Liver (tissue), 9 donors: ENCODE measurements around the gene SMPD1. TPM values are rescaled to one million over a fixed set of nuclear protein-coding genes. Genes with fewer than 3 reads are reported as not detected.

Experiments
- DNase-seq: peaks from one replicate; pipeline ENCODE4 v3.0.0-alpha.2; 2017; ENCODE audit warnings: low spot score
- H3K27ac ChIP-seq, 2 donors: one replicate each; pipeline ENCODE4 v1.7.0; 2013; ENCODE audit warnings: inconsistent platforms in 2 of 2, low read length in 2 of 2, control low read depth in 1 of 2, low read depth in 1 of 2, mild to moderate bottlenecking in 1 of 2
- H3K27me3 ChIP-seq, 4 donors: one replicate each; pipeline versions ENCODE4 v1.6.1 to v1.7.0; 2013; ENCODE audit warnings: low read length in 3 of 4, inconsistent platforms in 1 of 4, mild to moderate bottlenecking in 1 of 4, moderate library complexity in 1 of 4; ENCODE audit not compliant: control insufficient read depth in 4 of 4, insufficient read depth in 4 of 4
- H3K36me3 ChIP-seq, 4 donors: one replicate each; pipeline versions ENCODE4 v1.6.1 to v1.7.0; 2013; ENCODE audit warnings: low read length in 3 of 4, mild to moderate bottlenecking in 3 of 4, low read depth in 1 of 4, moderate library complexity in 1 of 4; ENCODE audit not compliant: control insufficient read depth in 4 of 4, insufficient read depth in 3 of 4
- H3K4me1 ChIP-seq, 4 donors: one replicate each; pipeline versions ENCODE4 v1.6.1 to v1.7.0; 2013; ENCODE audit warnings: low read length in 3 of 4, mild to moderate bottlenecking in 3 of 4, moderate library complexity in 1 of 4; ENCODE audit not compliant: control insufficient read depth in 4 of 4, insufficient read depth in 4 of 4
- H3K4me3 ChIP-seq, 3 donors: one replicate each; pipeline versions ENCODE4 v1.6.1 to v1.7.0; 2013; ENCODE audit warnings: low read length in 3 of 3, control low read depth in 1 of 3, low read depth in 1 of 3, mild to moderate bottlenecking in 1 of 3
- H3K9ac ChIP-seq, 2 donors: one replicate each; pipeline ENCODE4 v1.7.0; 2013; ENCODE audit warnings: low read length in 2 of 2, mild to moderate bottlenecking in 2 of 2, moderate library complexity in 2 of 2, control low read depth in 1 of 2, low read depth in 1 of 2
- H3K9me3 ChIP-seq, 4 donors: one replicate each; pipeline versions ENCODE4 v1.6.1 to v1.7.0; 2013; ENCODE audit warnings: low read length in 3 of 4; ENCODE audit not compliant: control insufficient read depth in 4 of 4
- EGR1 ChIP-seq, 2 donors: IDR thresholded peaks; 2 replicates each; pipeline ENCODE4 v1.6.1; 2016 to 2018; ENCODE audit warnings: antibody characterized with exemption in 2 of 2, low read depth in 2 of 2
- FOXA1 ChIP-seq: IDR thresholded peaks from 2 replicates; pipeline ENCODE4 v1.6.1; 2016; ENCODE audit warnings: antibody characterized with exemption
- FOXA2 ChIP-seq: IDR thresholded peaks from 2 replicates; pipeline ENCODE4 v1.6.1; 2016; ENCODE audit warnings: antibody characterized with exemption
- GABPA ChIP-seq, 2 donors: IDR thresholded peaks in 1 of 2; conservative IDR thresholded peaks in 1 of 2; 2 replicates each; pipeline ENCODE4 v1.6.1; 2016; ENCODE audit warnings: antibody characterized with exemption in 2 of 2, mild to moderate bottlenecking in 1 of 2, moderate library complexity in 1 of 2
- HNF4A ChIP-seq, 2 donors: conservative IDR thresholded peaks; 2 replicates each; pipeline ENCODE4 v1.6.1; 2016; ENCODE audit warnings: antibody characterized with exemption in 2 of 2, mild to moderate bottlenecking in 2 of 2
- HNF4G ChIP-seq: IDR thresholded peaks from 2 replicates; pipeline ENCODE4 v1.6.1; 2016; ENCODE audit warnings: antibody characterized with exemption
- JUND ChIP-seq, 2 donors: IDR thresholded peaks; 2 replicates each; pipeline ENCODE4 v1.6.1; 2016; ENCODE audit warnings: antibody characterized with exemption in 2 of 2
- NR2F2 ChIP-seq: IDR thresholded peaks from 2 replicates; pipeline ENCODE4 v1.6.1; 2016; ENCODE audit warnings: antibody characterized with exemption
- RAD21 ChIP-seq, 2 donors: IDR thresholded peaks; 2 replicates each; pipeline ENCODE4 v1.6.1; 2016; ENCODE audit warnings: antibody characterized with exemption in 2 of 2, mild to moderate bottlenecking in 2 of 2
- RXRA ChIP-seq, 2 donors: IDR thresholded peaks; 2 replicates each; pipeline ENCODE4 v1.6.1; 2017 to 2018; ENCODE audit warnings: antibody characterized with exemption in 2 of 2, mild to moderate bottlenecking in 1 of 2
- SP1 ChIP-seq: IDR thresholded peaks from 2 replicates; pipeline ENCODE4 v1.6.1; 2018; ENCODE audit warnings: antibody characterized with exemption, mild to moderate bottlenecking
- TAF1 ChIP-seq: conservative IDR thresholded peaks from 2 replicates; pipeline ENCODE4 v1.6.1; 2016; ENCODE audit warnings: antibody characterized with exemption, mild to moderate bottlenecking
- WGBS: extraction: QIAGEN DNeasy Blood & Tissue Kit; methylation state at CpG from one replicate; pipeline ENCODE4 v1.1.7; 2013; 5-methylcytosine and 5-hydroxymethylcytosine counted together
- polyA plus RNA-seq, 2 donors: library from polyadenylated mRNA; stranded (reverse) in 1 of 2; unstranded in 1 of 2; fragments of 200-250 nt in 1 of 2; fragments of >200 nt in 1 of 2; fragmentation: Nextera tagmentation in 1 of 2; extraction: Ambion mirVana in 1 of 2; gene quantifications; one replicate each; pipeline versions ENCODE4 v1.2.1 to v1.2.3, GENCODE V29; 2013 to 2015
- total RNA-seq, 2 donors: library from RNA; depleted of rRNA; stranded (reverse); fragments of >200 nt; gene quantifications; one replicate each; pipeline ENCODE4 v1.2.3, GENCODE V29; 2014
- TF ChIP-seq, protein P1 (sequence below): IDR thresholded peaks from 2 replicates; pipeline ENCODE4 v1.6.1; 2016; ENCODE audit warnings: antibody characterized with exemption, mild to moderate bottlenecking
- TF ChIP-seq, protein P2 (sequence below): IDR thresholded peaks from 2 replicates; pipeline ENCODE4 v1.6.1; 2016; ENCODE audit warnings: antibody characterized with exemption
- TF ChIP-seq, protein P3 (sequence below): IDR thresholded peaks from 2 replicates; pipeline ENCODE4 v1.6.1; 2016; ENCODE audit warnings: antibody characterized with exemption
- TF ChIP-seq, protein P4 (sequence below): fragments of 150-350 bp; IDR thresholded peaks from 2 replicates; pipeline ENCODE4 v1.5.1; 2017; ENCODE audit warnings: improper control_type of control experiment, low read depth, low read length; ENCODE audit not compliant: missing input control
- TF ChIP-seq, protein P5 (sequence below): IDR thresholded peaks from 2 replicates; pipeline ENCODE4 v1.6.1; 2016; ENCODE audit warnings: antibody characterized with exemption
- donor health status: healthy.
- donor health status: healthy.
- donor health status: healthy.
- donor health status: healthy.
- donor health status: healthy.

SMPD1 gene
- total and polyA plus RNA-seq, 4 donors, result 15.4 to 91.6 (median 45.4) TPM

DNA sequence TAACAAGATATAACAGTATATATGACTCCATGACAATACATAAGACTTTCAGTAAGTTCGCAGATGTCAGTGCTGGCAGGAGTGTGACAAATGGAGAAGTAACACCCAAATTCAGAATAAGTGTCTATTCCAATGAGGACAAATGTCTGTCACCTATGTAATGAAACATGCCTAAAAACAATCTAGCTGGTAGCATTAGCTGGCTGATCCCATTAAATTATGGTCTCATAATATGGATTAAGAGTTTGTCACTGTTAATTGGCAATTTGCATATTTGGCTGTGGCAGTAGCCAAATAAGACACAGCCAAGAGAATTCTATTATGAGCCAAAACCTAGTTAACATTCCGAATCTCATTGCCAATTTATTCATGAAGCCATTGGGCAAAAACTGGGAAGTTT is 39.8 kb upstream of the SMPD1 start:
- no peak for TF ChIP-seq NR2F2
- TF ChIP-seq, protein P1, sequence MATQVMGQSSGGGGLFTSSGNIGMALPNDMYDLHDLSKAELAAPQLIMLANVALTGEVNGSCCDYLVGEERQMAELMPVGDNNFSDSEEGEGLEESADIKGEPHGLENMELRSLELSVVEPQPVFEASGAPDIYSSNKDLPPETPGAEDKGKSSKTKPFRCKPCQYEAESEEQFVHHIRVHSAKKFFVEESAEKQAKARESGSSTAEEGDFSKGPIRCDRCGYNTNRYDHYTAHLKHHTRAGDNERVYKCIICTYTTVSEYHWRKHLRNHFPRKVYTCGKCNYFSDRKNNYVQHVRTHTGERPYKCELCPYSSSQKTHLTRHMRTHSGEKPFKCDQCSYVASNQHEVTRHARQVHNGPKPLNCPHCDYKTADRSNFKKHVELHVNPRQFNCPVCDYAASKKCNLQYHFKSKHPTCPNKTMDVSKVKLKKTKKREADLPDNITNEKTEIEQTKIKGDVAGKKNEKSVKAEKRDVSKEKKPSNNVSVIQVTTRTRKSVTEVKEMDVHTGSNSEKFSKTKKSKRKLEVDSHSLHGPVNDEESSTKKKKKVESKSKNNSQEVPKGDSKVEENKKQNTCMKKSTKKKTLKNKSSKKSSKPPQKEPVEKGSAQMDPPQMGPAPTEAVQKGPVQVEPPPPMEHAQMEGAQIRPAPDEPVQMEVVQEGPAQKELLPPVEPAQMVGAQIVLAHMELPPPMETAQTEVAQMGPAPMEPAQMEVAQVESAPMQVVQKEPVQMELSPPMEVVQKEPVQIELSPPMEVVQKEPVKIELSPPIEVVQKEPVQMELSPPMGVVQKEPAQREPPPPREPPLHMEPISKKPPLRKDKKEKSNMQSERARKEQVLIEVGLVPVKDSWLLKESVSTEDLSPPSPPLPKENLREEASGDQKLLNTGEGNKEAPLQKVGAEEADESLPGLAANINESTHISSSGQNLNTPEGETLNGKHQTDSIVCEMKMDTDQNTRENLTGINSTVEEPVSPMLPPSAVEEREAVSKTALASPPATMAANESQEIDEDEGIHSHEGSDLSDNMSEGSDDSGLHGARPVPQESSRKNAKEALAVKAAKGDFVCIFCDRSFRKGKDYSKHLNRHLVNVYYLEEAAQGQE, result no peak
- TF ChIP-seq, protein P2, sequence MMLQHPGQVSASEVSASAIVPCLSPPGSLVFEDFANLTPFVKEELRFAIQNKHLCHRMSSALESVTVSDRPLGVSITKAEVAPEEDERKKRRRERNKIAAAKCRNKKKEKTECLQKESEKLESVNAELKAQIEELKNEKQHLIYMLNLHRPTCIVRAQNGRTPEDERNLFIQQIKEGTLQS, result no peak
- no peak for TF ChIP-seq HNF4G
- TF ChIP-seq, protein P3, sequence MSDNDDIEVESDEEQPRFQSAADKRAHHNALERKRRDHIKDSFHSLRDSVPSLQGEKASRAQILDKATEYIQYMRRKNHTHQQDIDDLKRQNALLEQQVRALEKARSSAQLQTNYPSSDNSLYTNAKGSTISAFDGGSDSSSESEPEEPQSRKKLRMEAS, result no peak
- TF ChIP-seq SP1, result no peak
- no peak for TF ChIP-seq FOXA1
- TF ChIP-seq, protein P4, sequence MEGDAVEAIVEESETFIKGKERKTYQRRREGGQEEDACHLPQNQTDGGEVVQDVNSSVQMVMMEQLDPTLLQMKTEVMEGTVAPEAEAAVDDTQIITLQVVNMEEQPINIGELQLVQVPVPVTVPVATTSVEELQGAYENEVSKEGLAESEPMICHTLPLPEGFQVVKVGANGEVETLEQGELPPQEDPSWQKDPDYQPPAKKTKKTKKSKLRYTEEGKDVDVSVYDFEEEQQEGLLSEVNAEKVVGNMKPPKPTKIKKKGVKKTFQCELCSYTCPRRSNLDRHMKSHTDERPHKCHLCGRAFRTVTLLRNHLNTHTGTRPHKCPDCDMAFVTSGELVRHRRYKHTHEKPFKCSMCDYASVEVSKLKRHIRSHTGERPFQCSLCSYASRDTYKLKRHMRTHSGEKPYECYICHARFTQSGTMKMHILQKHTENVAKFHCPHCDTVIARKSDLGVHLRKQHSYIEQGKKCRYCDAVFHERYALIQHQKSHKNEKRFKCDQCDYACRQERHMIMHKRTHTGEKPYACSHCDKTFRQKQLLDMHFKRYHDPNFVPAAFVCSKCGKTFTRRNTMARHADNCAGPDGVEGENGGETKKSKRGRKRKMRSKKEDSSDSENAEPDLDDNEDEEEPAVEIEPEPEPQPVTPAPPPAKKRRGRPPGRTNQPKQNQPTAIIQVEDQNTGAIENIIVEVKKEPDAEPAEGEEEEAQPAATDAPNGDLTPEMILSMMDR, result no peak
- no peak for TF ChIP-seq JUND (IDR thresholded peaks at IDR 0.05)
- TF ChIP-seq, protein P5, sequence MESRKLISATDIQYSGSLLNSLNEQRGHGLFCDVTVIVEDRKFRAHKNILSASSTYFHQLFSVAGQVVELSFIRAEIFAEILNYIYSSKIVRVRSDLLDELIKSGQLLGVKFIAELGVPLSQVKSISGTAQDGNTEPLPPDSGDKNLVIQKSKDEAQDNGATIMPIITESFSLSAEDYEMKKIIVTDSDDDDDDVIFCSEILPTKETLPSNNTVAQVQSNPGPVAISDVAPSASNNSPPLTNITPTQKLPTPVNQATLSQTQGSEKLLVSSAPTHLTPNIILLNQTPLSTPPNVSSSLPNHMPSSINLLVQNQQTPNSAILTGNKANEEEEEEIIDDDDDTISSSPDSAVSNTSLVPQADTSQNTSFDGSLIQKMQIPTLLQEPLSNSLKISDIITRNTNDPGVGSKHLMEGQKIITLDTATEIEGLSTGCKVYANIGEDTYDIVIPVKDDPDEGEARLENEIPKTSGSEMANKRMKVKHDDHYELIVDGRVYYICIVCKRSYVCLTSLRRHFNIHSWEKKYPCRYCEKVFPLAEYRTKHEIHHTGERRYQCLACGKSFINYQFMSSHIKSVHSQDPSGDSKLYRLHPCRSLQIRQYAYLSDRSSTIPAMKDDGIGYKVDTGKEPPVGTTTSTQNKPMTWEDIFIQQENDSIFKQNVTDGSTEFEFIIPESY, result no peak
- TF ChIP-seq RAD21 (IDR thresholded peaks at IDR 0.05), result no peak
- no peak for TF ChIP-seq EGR1 (IDR thresholded peaks at IDR 0.05; ENCODE audit: low read depth in 2 of 2)
- TF ChIP-seq GABPA (IDR thresholded peaks at IDR 0.05 in 1 of 2, conservative IDR thresholded peaks at IDR 0.05 in 1 of 2), result no peak
- 92% methylated on average over 2 of the region's 2 CpGs for WGBS

DNA sequence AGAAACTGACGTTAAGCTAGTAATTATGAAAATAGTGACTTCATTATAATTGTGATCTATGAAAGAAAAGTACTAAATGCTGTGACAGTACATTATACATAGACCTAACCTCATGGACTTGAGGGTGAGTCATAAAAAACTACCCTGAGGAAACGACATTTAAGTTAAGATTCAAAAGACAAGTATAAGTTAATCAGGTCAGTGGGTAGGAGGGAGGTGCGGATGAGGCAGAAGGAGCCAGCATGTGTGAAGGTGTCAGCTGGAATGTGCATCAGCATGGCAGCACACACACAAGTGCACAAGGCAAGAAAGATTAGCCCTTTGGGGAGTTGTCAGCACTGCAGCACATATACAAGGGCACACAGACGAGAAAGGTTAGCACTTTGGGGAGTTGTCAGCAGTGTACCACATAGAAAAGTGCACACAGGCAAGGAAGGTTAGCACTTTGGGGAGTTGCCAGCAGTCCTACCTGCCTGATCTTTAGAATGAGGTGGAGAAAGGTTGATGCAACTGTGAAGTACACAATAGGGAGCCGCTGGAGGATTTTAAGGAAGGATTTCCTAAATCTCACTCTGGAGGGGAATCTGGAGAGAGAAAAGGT is 38.4 kb upstream of the SMPD1 start:
- Histone ChIP-seq H3K4me1 (peaks cover 6 to 21% (median 18%) of the 10 kb centered on the region in 4 donors), H3K27me3 (no peaks in the 10 kb centered on the region), H3K9ac (no peak overlapping the region), H3K9me3 (no peaks in the 10 kb centered on the region), H3K27ac (no peak overlapping the region), H3K4me3 (no peak overlapping the region), H3K36me3 (no peaks in the 10 kb centered on the region)
- no peak for DNase-seq
- 89% methylated on average over 5 of the region's 5 CpGs for WGBS
- TF ChIP-seq HNF4G (no peak), NR2F2 (no peak), TAF1 (no peak), HNF4A (conservative IDR thresholded peaks at IDR 0.05) (no peak), RXRA (IDR thresholded peaks at IDR 0.05) (no peak), EGR1 (IDR thresholded peaks at IDR 0.05; ENCODE audit: low read depth in 2 of 2) (no peak), JUND (IDR thresholded peaks at IDR 0.05) (no peak), RAD21 (IDR thresholded peaks at IDR 0.05) (no peak), SP1 (no peak), GABPA (IDR thresholded peaks at IDR 0.05 in 1 of 2, conservative IDR thresholded peaks at IDR 0.05 in 1 of 2) (no peak), FOXA2 (no peak)
- TF ChIP-seq, protein P3, result no peak
- TF ChIP-seq, protein P1, result no peak
- TF ChIP-seq, protein P5, result no peak

More for the DNA sequence above, 39.8 kb upstream of the SMPD1 start:
- H3K36me3 ChIP-seq, result no peaks in the 10 kb centered on the region
- H3K9me3 ChIP-seq, result no peaks in the 10 kb centered on the region
- H3K9ac ChIP-seq, result no peak overlapping the region
- H3K4me3 ChIP-seq, result no peak overlapping the region
- H3K27me3 ChIP-seq, result no peaks in the 10 kb centered on the region
- DNase-seq, result no peak
- H3K4me1 ChIP-seq, result peaks cover 6 to 21% (median 18%) of the 10 kb centered on the region in 4 donors
- H3K27ac ChIP-seq, result no peak overlapping the region
